Measurements from ENCODE around the gene DNM3.
A peak's percentile ranks its signal among the peaks of the same experiment; 100 is the strongest.
"Not testable (repeated sequence)": the region's sequence is repeated elsewhere in the genome, so short reads cannot be mapped to it uniquely, and the experiment has no call there.

Gene DNM3

GRCh38 chr1:172429331-172430127, 588.2 kb downstream of the DNM3 start:
- no peak overlapping the region for H3K4me3 ChIP-seq (ENCODE audit: low read depth, low read length)
- peak; percentile 70 for DNase-seq (ENCODE audit: low read depth)
- TF ChIP-seq, protein P1, sequence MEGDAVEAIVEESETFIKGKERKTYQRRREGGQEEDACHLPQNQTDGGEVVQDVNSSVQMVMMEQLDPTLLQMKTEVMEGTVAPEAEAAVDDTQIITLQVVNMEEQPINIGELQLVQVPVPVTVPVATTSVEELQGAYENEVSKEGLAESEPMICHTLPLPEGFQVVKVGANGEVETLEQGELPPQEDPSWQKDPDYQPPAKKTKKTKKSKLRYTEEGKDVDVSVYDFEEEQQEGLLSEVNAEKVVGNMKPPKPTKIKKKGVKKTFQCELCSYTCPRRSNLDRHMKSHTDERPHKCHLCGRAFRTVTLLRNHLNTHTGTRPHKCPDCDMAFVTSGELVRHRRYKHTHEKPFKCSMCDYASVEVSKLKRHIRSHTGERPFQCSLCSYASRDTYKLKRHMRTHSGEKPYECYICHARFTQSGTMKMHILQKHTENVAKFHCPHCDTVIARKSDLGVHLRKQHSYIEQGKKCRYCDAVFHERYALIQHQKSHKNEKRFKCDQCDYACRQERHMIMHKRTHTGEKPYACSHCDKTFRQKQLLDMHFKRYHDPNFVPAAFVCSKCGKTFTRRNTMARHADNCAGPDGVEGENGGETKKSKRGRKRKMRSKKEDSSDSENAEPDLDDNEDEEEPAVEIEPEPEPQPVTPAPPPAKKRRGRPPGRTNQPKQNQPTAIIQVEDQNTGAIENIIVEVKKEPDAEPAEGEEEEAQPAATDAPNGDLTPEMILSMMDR (IDR thresholded peaks at IDR 0.05; ENCODE audit: low read depth, low read length): peak; percentile 51
- TF ChIP-seq MAX (IDR thresholded peaks at IDR 0.05; ENCODE audit: low read depth, low read length): no peak
- no peak for TF ChIP-seq MYC (IDR thresholded peaks at IDR 0.05; ENCODE audit: low read depth, low read length)
- no peak for TF ChIP-seq POLR2A (IDR thresholded peaks at IDR 0.05; ENCODE audit: extremely low read depth, insufficient read length)

DNA sequence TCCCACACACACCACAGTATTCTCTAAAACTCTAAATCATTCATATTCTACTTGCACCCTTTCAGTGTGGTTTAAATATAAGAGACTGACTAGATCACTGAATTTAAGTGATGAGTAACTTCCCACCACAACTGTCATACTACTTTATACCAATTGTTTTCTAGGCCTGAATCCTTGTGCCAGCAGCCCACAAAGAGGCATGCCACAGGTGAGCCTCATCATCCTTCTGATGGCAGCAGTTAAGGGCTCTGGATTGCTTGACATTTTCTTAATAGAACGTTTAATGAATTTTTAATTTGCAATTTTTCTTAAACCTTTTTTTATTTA, 588.8 kb downstream of the DNM3 start:
- DNase-seq (ENCODE audit: low read depth): no peak
- no peak for TF ChIP-seq POLR2A (IDR thresholded peaks at IDR 0.05; ENCODE audit: extremely low read depth, insufficient read length)
- no peak for TF ChIP-seq MYC (IDR thresholded peaks at IDR 0.05; ENCODE audit: low read depth, low read length)
- TF ChIP-seq, protein P1 (IDR thresholded peaks at IDR 0.05; ENCODE audit: low read depth, low read length): no peak
- TF ChIP-seq MAX (IDR thresholded peaks at IDR 0.05; ENCODE audit: low read depth, low read length): no peak
- H3K4me3 ChIP-seq (ENCODE audit: low read depth, low read length): no peak overlapping the region

DNA sequence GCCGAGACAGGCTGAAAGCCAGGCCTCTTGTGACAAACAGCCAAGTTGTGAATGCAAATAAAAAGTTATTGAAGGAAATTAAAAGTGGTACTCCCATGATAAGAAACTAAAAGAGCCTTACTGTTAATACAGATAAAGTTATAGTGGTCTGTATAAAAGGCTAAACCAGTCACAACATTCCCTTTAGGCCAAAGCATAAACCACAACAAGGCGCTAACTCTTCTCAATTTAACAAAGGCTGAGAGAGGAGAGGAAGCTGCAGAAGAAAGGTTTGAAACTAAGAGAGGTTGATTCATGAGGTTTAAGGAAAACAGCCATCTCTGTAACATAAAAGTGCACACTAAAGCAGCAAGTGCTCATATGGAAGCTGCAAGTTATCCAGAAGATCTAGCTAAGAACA, 589.9 kb downstream of the DNM3 start:
- no peak overlapping the region for H3K4me3 ChIP-seq (ENCODE audit: low read depth, low read length)
- DNase-seq (ENCODE audit: low read depth): no peak
- TF ChIP-seq MAX (IDR thresholded peaks at IDR 0.05; ENCODE audit: low read depth, low read length): no peak
- TF ChIP-seq MYC (IDR thresholded peaks at IDR 0.05; ENCODE audit: low read depth, low read length): no peak
- TF ChIP-seq POLR2A (IDR thresholded peaks at IDR 0.05; ENCODE audit: extremely low read depth, insufficient read length): no peak
- TF ChIP-seq, protein P1 (IDR thresholded peaks at IDR 0.05; ENCODE audit: low read depth, low read length): no peak

- TF ChIP-seq MYC (IDR thresholded peaks at IDR 0.05; ENCODE audit: low read depth, low read length): no peak
- TF ChIP-seq POLR2A (IDR thresholded peaks at IDR 0.05; ENCODE audit: extremely low read depth, insufficient read length): no peak
- TF ChIP-seq MAX (IDR thresholded peaks at IDR 0.05; ENCODE audit: low read depth, low read length): no peak
- TF ChIP-seq, protein P1 (IDR thresholded peaks at IDR 0.05; ENCODE audit: low read depth, low read length): no peak
- no peak for DNase-seq (ENCODE audit: low read depth)
- H3K4me3 ChIP-seq (ENCODE audit: low read depth, low read length): no peak overlapping the region
Observed at GRCh38 chr1:172431721-172432192, 590.5 kb downstream of the DNM3 start.

DNA sequence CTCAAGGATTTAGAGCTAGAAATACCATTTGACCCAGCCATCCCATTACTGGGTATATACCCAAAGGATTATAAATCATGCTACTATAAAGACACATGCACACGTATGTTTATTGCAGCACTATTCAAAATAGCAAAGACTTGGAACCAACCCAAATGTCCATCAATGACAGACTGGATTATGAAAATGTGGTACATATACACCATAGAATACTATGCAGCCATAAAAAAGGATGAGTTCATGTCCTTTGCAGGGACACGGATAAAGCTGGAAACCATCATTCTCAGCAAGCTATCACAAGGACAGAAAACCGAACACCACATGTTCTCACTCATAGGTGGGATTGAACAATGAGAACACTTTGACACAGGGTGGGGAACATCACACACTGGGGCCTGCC, 595.9 kb downstream of the DNM3 start:
- H3K4me3 ChIP-seq (ENCODE audit: low read depth, low read length); DNase-seq (ENCODE audit: low read depth): not testable (repeated sequence)

- H3K4me3 ChIP-seq (ENCODE audit: low read depth, low read length): peak overlapping the region; percentile 87
- no peak for DNase-seq (ENCODE audit: low read depth)
- TF ChIP-seq POLR2A (IDR thresholded peaks at IDR 0.05; ENCODE audit: extremely low read depth, insufficient read length): no peak
Observed at GRCh38 chr1:172442404-172442803, 601.1 kb downstream of the DNM3 start.
